Activated naive CD4-positive, alpha-beta T cell treated with anti-CD3 and anti-CD28 coated beads, Interleukin-2, amount 50 U/mL, for 72 hours (primary cell): Measurements from ENCODE around the gene FAM222A. TPM values are rescaled to one million over a fixed set of nuclear protein-coding genes. Genes with fewer than 3 reads are reported as not detected.
A peak's percentile ranks its signal among the peaks of the same experiment; 100 is the strongest.

ENCODE experiments used
- ATAC-seq, 2 donors: fragments of 150-1000 bp; cut with Tn5 transposase; 2 replicates each; pipeline ENCODE4 v1.10.0; 2021; ENCODE audit warnings: mild to moderate bottlenecking in 2 of 2, moderate library complexity in 2 of 2
- DNase-seq, 2 donors: peaks; one replicate each; pipeline ENCODE4 v3.0.0; 2021 to 2022; ENCODE audit warnings: low spot score in 2 of 2
- H3K27ac Mint-ChIP-seq, 2 donors: one replicate each; pipeline ENCODE4 v1.8.0; 2022; ENCODE audit warnings: mild to moderate bottlenecking in 2 of 2, mixed read lengths in 2 of 2
- H3K36me3 Mint-ChIP-seq, 2 donors: one replicate each; pipeline ENCODE4 v1.8.0; 2022; ENCODE audit warnings: mixed read lengths in 2 of 2
- H3K9me3 Mint-ChIP-seq, 2 donors: one replicate each; pipeline ENCODE4 v1.8.0; 2022; ENCODE audit warnings: mixed read lengths in 2 of 2
- total RNA-seq, 2 donors: library from RNA; stranded (reverse); gene quantifications; one replicate each; pipeline ENCODE4 v1.2.3, GENCODE V29; 2022

Gene FAM222A
- total RNA-seq, 2 donors from 2014 or later: 0.18 to 1.2 TPM

DNA sequence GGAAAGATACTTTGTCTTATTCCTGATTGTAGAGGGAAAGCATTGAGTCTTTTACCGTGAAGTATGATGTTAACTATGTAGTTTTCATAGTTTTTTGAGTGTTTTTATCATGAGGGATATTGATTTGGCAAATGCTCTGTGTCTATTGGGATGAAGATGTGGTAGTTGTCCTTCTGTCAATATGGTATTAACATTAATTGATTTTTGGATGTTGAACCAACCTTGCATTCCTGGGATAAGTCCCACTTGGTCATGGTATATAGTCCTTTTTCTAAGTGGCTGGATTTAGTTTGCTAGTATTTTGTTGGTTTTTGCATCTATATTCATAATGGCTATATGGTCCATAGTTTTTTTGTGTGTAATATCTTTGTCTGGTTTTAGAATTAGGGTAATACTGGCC is 42.8 kb downstream of the FAM222A start:
- no peak for DNase-seq
- no peak for ATAC-seq
- H3K27ac Mint-ChIP-seq: no peak overlapping the region
- H3K9me3 Mint-ChIP-seq: peaks cover 9 to 12% of the 10 kb centered on the region in 2 donors
- peaks cover 14 to 15% of the 10 kb centered on the region in 2 donors for H3K36me3 Mint-ChIP-seq

- ATAC-seq (no peak), DNase-seq (no peak)
- Mint-ChIP-seq H3K27ac (no peak overlapping the region), H3K9me3 (peaks cover 9 to 12% of the 10 kb centered on the region in 2 donors), H3K36me3 (peaks cover 14 to 15% of the 10 kb centered on the region in 2 donors)
Observed at GRCh38 chr12:109757671-109758265, 44.1 kb downstream of the FAM222A start.

DNA sequence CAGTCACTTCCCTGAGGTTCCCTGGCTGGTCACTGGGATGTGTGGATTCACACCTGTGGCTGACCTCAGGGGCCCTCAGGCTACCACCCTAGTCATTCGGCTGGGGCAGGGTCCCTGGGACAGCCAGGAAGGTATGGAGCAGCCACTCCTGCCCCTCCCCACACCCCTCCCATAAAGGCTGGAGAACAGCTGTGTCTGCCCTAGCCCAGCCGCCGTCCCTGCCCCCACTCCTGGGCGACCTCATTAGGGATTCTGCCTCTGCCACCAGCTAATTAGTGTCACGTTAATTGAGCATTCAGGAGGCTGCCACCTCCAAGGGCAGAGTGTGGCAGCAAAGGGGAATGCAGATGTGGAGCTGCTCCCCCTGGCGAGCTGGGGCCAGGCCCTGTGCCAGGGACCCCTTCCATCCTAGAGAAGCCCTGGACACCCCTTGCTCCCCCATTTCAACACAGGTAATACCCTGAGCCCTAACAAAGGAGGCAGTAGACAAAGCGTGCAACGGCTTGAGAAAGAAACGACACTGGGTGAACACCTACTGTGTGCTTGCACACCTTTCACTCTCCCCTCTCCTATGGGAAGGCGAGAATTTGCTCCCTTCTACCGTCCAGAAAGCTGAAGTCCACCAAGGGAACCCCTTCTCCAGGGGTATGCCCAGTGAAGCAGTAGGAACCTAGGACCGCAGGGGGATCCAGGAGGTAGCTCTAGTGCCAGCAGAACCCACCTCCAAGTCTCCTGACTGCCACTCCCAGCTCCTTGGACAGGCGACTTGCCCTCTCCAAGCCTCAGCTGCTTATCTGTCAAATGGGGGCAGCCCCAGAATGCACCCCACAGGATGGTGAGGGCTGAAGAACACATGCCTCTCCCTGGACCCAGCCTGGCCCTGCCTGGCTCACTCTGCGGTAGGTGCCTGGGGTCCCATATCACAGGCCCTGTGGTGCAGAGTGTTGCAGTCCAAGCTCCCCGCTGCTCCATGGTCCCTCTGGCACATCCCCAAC is 45.1 kb downstream of the FAM222A start:
- peaks cover 15 to 19% of the 10 kb centered on the region in 2 donors for H3K36me3 Mint-ChIP-seq
- DNase-seq (peak in 1 of 2 donors; percentile 42), ATAC-seq (no peak)
- peaks cover 9 to 16% of the 10 kb centered on the region in 2 donors for H3K9me3 Mint-ChIP-seq
- H3K27ac Mint-ChIP-seq: no peak overlapping the region

- peaks cover 9 to 16% of the 10 kb centered on the region in 2 donors for H3K9me3 Mint-ChIP-seq
- H3K36me3 Mint-ChIP-seq: peaks cover 15 to 19% of the 10 kb centered on the region in 2 donors
- H3K27ac Mint-ChIP-seq: no peak overlapping the region
- DNase-seq (no peak), ATAC-seq (no peak)
Observed at GRCh38 chr12:109759595-109759994, 46.0 kb downstream of the FAM222A start.

GRCh38 chr12:109760031-109760929 is 46.7 kb downstream of the FAM222A start:
- H3K9me3 Mint-ChIP-seq: peaks cover 9 to 16% of the 10 kb centered on the region in 2 donors
- DNase-seq (peak in 1 of 2 donors; percentile 50), ATAC-seq (no peak)
- H3K36me3 Mint-ChIP-seq: peaks cover 15 to 19% of the 10 kb centered on the region in 2 donors
- H3K27ac Mint-ChIP-seq: no peak overlapping the region

GRCh38 chr12:109760930-109761921 is 47.6 kb downstream of the FAM222A start:
- ATAC-seq (no peak), DNase-seq (peak in 1 of 2 donors; percentile 41)
- Mint-ChIP-seq H3K27ac (no peak overlapping the region), H3K36me3 (peaks cover 12 to 19% of the 10 kb centered on the region in 2 donors), H3K9me3 (peaks cover 5 to 16% of the 10 kb centered on the region in 2 donors)

DNA sequence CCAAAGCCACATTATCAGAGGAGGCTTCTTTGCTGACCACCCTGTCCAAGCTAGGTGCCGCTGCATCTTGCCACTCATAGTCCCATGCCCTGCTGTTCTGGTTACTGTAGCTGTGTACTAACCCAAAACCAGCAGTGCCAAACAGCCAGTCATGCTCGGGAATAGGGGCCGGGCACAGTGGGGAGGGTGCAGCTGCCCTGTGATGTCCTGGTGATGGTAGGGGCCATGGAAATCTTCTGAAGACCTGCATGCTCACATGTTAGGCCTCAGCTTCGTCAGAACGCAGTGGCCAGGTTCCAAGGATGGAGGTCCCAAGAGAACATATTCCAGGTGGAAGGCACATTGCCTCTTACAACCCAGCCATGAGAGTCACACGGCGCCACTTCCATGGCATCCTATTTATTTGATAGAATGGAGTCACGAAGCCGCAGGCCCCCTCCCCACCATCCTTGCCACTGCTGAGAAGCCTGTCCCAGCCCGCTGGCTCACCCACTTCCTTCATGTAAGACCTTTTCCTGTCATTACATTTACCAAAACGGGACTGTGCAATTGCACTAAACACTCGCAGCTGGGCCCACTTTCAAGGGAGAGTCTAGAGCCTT is 48.5 kb downstream of the FAM222A start:
- DNase-seq (peak in 1 of 2 donors; percentile 35), ATAC-seq (no peak)
- Mint-ChIP-seq H3K36me3 (peaks cover 2 to 10% of the 10 kb centered on the region in 2 donors), H3K27ac (no peak overlapping the region), H3K9me3 (peaks cover under 1 to 10% of the 10 kb centered on the region in 2 donors)

DNA sequence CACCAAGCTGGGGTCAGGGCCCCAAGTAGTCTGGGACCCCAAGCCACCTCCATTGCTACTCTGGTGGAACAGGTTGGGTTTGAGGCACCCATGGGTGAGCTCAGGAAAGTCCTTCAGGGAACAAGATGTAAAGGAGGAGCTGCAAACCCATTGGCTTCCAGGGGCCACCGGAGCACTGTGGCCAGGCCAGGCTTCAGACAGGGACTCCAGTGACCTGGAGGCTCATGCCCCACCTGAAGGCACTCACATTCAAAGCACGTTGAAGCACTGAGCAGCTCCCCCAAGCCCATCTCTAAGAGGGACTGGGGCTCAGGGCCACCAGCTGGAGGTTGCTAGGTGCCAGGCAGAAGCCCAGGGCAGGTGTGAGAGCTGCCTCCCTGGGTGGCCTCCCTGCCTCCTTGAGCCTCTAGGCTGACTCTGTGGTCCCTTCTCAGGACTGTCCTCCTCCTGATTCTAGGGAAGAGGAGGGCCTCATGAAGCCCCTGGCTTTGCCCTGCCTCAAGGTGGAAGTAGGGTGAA is 49.1 kb downstream of the FAM222A start:
- no peak for ATAC-seq
- Mint-ChIP-seq H3K36me3 (peaks cover 0 to 5% of the 10 kb centered on the region in 2 donors), H3K9me3 (peaks cover 0 to 5% of the 10 kb centered on the region in 2 donors), H3K27ac (no peak overlapping the region)
- DNase-seq: peak in 1 of 2 donors; percentile 52

DNA sequence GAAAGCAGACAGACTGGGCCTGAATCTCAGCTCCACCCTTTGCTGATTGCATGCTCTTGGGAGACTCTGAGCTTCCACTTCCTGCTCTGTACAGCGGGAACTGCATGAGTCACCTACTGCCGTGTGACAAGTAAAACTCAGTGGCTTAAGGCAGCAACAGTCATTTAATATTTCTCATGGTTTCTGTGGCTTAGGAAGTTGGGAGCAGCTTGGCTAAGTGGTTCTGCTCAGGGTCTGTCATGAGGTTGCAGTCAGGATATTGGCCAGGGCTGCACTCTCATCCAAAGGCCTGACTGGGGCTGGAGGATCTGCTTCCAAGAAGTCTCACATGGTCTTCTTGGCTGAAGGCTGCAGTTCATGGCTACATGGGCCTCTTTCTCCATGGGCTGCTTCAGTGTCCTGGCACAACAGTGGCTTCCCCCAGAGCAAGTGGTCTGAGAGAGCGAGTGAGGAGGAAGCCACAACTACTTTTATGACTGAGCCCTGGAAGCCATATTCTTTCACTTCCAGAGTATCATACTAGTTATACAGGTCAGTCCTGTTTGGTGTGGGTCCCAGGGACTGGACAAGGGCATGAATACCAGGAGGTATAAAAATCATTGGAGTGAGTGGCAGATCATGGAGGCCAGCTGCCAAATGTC is 49.7 kb downstream of the FAM222A start:
- Mint-ChIP-seq H3K9me3 (peaks cover 0 to 4% of the 10 kb centered on the region in 2 donors), H3K36me3 (peaks cover 0 to 5% of the 10 kb centered on the region in 2 donors), H3K27ac (no peak overlapping the region)
- peak; percentile 88 to 92 for ATAC-seq
- DNase-seq: peak in 1 of 2 donors; percentile 55

DNA sequence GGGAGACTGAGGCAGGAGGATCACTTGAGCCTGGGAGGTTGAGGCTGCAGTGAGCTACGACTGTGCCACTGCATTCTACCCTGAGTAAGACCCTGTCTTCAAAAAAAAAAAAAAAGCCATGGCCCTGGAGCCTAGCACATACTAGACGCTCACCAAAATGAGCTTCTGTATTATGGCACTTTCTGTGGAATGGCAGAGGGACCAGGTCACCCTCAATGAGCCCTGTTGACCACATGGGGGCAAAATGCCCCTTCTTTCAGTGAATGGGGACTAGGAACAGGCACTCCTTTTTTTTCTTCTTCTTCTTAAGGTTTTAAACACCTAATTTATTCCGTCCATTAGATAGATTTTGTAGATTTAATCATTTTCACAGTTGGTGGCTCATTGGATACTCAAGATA is 50.5 kb downstream of the FAM222A start:
- ATAC-seq (no peak), DNase-seq (no peak)
- Mint-ChIP-seq H3K9me3 (peaks cover 0 to 4% of the 10 kb centered on the region in 2 donors), H3K27ac (no peak overlapping the region), H3K36me3 (peaks cover 0 to 5% of the 10 kb centered on the region in 2 donors)

DNA sequence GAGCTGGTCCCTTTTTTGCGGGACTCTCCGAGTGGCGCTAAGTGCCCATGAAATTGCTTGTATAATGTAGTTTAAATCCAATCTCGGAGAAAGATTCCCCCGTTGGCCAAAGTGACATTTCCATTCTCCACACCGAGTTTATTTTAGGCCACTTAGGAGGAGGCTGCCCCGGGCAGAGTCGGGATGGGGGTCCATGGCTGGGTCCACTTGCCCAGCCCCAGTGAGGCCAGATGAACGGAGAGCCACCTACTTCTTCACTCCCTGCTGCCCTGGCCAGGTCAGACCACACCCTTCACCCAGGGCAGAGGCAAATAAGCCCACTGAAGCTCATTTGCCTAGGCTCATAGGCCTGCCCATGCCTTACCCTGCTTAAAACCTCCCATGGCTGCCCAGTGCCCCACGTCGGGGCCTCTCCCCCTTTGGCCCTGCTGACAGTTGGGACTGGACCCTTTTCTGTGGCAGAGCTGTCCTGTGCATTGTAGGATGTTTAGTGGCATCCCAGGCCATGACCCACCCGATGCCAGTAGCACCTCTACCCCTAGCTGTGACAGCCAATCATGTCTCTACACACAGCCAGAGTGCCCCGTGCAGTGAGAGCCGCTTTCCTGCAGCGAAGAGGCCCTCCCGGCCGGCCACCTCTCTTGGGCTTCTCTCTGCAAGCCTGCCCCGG is 51.3 kb downstream of the FAM222A start:
- ATAC-seq (no peak), DNase-seq (peak in 1 of 2 donors; percentile 50)
- Mint-ChIP-seq H3K36me3 (peaks cover 0 to 5% of the 10 kb centered on the region in 2 donors), H3K27ac (no peak overlapping the region), H3K9me3 (peaks cover 0 to 4% of the 10 kb centered on the region in 2 donors)

DNA sequence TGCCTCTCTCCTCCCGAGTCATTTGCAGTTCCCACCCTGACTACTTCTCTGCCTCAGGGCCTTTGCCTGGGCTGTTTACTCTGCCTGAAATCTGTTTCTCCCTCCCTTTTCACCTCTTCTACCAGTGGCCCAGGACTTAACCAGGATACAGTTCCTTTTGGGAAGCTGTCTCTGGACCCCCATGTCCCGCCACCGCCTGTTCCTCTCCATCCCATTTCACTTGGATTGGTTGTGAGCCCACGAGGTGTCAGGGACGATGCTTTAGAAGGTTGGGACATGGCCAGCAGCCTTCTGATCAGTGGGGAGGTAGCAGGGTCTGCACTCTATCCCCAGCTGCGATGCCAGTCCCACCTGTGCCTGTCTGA is 51.8 kb downstream of the FAM222A start:
- Mint-ChIP-seq H3K36me3 (peaks cover 0 to 5% of the 10 kb centered on the region in 2 donors), H3K9me3 (peaks cover 0 to 4% of the 10 kb centered on the region in 2 donors), H3K27ac (no peak overlapping the region)
- ATAC-seq (no peak), DNase-seq (peak in 1 of 2 donors; percentile 31)

DNA sequence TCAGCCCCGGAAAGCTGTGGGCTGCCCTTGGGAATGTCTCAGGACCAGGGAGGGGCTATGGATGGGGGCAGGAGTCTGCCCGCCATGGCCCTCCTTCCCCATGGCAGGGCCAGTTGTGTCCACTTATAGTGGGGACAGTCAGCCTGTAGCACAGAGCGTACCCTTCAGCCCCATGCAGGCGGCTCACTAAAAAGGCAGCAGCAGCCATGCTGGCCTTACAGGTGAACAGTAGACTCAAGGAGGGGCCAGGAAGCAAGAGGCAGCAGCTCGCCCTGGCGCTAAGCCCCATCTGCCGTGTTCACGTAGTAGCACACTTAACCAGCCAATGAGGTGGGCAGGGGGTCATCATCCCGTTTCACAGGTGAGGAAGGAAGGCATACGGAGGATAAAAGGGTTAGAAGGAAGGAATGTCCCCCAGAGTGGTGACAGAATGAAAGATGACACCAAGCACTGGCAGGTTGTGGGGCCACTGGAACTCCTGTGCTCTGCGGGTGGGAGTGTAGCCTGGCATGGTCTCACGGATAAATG is 52.7 kb downstream of the FAM222A start:
- Mint-ChIP-seq H3K36me3 (peaks cover 0 to 5% of the 10 kb centered on the region in 2 donors), H3K9me3 (peaks cover 0 to 4% of the 10 kb centered on the region in 2 donors), H3K27ac (no peak overlapping the region)
- ATAC-seq (no peak), DNase-seq (peak in 1 of 2 donors; percentile 38)

GRCh38 chr12:109767456-109767855 is 53.8 kb downstream of the FAM222A start:
- Mint-ChIP-seq H3K36me3 (peaks cover 0 to 5% of the 10 kb centered on the region in 2 donors), H3K27ac (no peak overlapping the region), H3K9me3 (peaks cover 0 to 4% of the 10 kb centered on the region in 2 donors)
- no peak for DNase-seq
- ATAC-seq: no peak
